Testis (tissue), 2 donors: ENCODE results near the gene ALOX15B.

Experiments used
- CTCF ChIP-seq, 3 experiments: fragments of 450-650 bp in 2 of 3; fragments of 200-600 bp in 1 of 3; sonication (generic) in 1 of 3; IDR thresholded peaks; one replicate each; pipeline ENCODE4 v1.5.1; 2016 to 2019; ENCODE audit warnings: antibody characterized with exemption in 3 of 3, mild to moderate bottlenecking in 2 of 3, moderate library complexity in 1 of 3
- POLR2A ChIP-seq: fragments of 450-650 bp; IDR thresholded peaks from one replicate; pipeline ENCODE4 v1.6.1; 2017; ENCODE audit warnings: antibody characterized with exemption, mild to moderate bottlenecking, moderate library complexity

GRCh38 chr17:8064561-8065019 is 25.7 kb downstream of the ALOX15B start:
- TF ChIP-seq CTCF (IDR thresholded peaks at IDR 0.05) (no peak), POLR2A (no peak)
